ACHN (cell line): ENCODE results near the gene VPS35.
"Not testable (repeated sequence)": the region's sequence is repeated elsewhere in the genome, so short reads cannot be mapped to it uniquely, and the experiment has no call there.

Experiments used
- DNase-seq: peaks from one replicate; pipeline ENCODE4 v3.0.0-alpha.2; 2015
- in situ Hi-C: cut with HindIII; loops from 2 replicates; pipeline ENCODE4 v1.10.0; 2017; ENCODE audit warnings: low sequenced_read_pairs, low pct_ligation_motif_present, low pct_unique_long_range_greater_than_20kb

Gene VPS35

GRCh38 chr16:46686815-46687473, 2.0 kb downstream of the VPS35 start:
- in situ Hi-C loops: no loop called here
- DNase-seq: no peak

GRCh38 chr16:46681867-46682266, 7.1 kb downstream of the VPS35 start:
- in situ Hi-C loops, DNase-seq: not testable (repeated sequence)

- in situ Hi-C loops, DNase-seq: not testable (repeated sequence)
Measured at GRCh38 chr16:46677943-46678342, 11.0 kb downstream of the VPS35 start.

- in situ Hi-C loops: no loop called here
Measured at GRCh38 chr16:46673320-46674013, 15.5 kb downstream of the VPS35 start.

GRCh38 chr16:46662123-46662522, 26.9 kb downstream of the VPS35 start:
- no peak for DNase-seq
- in situ Hi-C loops: no loop called here

More at GRCh38 chr16:46673320-46674013, 15.5 kb downstream of the VPS35 start:
- peak; percentile 80 for DNase-seq

- no peak for DNase-seq
- in situ Hi-C loops: no loop called here
Measured at GRCh38 chr16:46658925-46659324, 30.1 kb downstream of the VPS35 start.

- no peak for DNase-seq
- in situ Hi-C loops: no loop called here
Measured at GRCh38 chr16:46651305-46651704, 37.7 kb downstream of the VPS35 start.

GRCh38 chr16:46650254-46650623, 38.7 kb downstream of the VPS35 start:
- no peak for DNase-seq
- in situ Hi-C loops: no loop called here

- in situ Hi-C loops: no loop called here
- no peak for DNase-seq
Measured at GRCh38 chr16:46649588-46650253, 39.3 kb downstream of the VPS35 start.

GRCh38 chr16:46648656-46649055, 40.3 kb downstream of the VPS35 start:
- no peak for DNase-seq
- in situ Hi-C loops: no loop called here

GRCh38 chr16:46638947-46639925, 49.7 kb downstream of the VPS35 start:
- no peak for DNase-seq
- in situ Hi-C loops: no loop called here

- DNase-seq: no peak
- in situ Hi-C loops: no loop called here
Measured at GRCh38 chr16:46632778-46633733, 55.9 kb downstream of the VPS35 start.

GRCh38 chr16:46629331-46630219, 59.4 kb downstream of the VPS35 start:
- peak; percentile 80 for DNase-seq
- in situ Hi-C loops: no loop called here

- in situ Hi-C loops: no loop called here
- no peak for DNase-seq
Measured at GRCh38 chr16:46627746-46628145, 61.2 kb downstream of the VPS35 start.

- in situ Hi-C loops, DNase-seq: not testable (repeated sequence)
Measured at GRCh38 chr16:46626681-46627080, 62.3 kb downstream of the VPS35 start.

- in situ Hi-C loops, DNase-seq: not testable (repeated sequence)
Measured at GRCh38 chr16:46624862-46625261, 64.1 kb downstream of the VPS35 start.

- in situ Hi-C loops, DNase-seq: not testable (repeated sequence)
Measured at GRCh38 chr16:46623707-46624106, 65.3 kb downstream of the VPS35 start.
